Spinal cord (tissue), 10 donors: Measurements from ENCODE around the gene MET. TPM values are rescaled to one million over a fixed set of nuclear protein-coding genes. Genes with fewer than 3 reads are reported as not detected.
A peak's percentile ranks its signal among the peaks of the same experiment; 100 is the strongest.

Source experiments
- DNase-seq, 6 donors: peaks; one replicate each; pipeline versions ENCODE4 v3.0.0 to v3.0.0-alpha.2; 2013 to 2015; ENCODE audit warnings: low spot score in 6 of 6, low read depth in 4 of 6
- H3K27ac ChIP-seq: one replicate; pipeline ENCODE4 v1.5.1; 2013; ENCODE audit warnings: low read depth, low read length, control low read depth
- H3K27me3 ChIP-seq: one replicate; pipeline ENCODE4 v1.6.1; 2013; ENCODE audit warnings: low read length; ENCODE audit not compliant: control insufficient read depth, insufficient read depth
- H3K36me3 ChIP-seq: one replicate; pipeline ENCODE4 v1.6.1; 2013; ENCODE audit warnings: low read length; ENCODE audit not compliant: control insufficient read depth, insufficient read depth
- H3K4me1 ChIP-seq: one replicate; pipeline ENCODE4 v1.6.1; 2013; ENCODE audit warnings: low read length; ENCODE audit not compliant: control insufficient read depth, insufficient read depth
- H3K4me3 ChIP-seq: one replicate; pipeline ENCODE4 v1.5.1; 2013; ENCODE audit warnings: low read depth, low read length, control low read depth
- H3K9me3 ChIP-seq: one replicate; pipeline ENCODE4 v1.6.1; 2013; ENCODE audit warnings: low read length; ENCODE audit not compliant: control insufficient read depth, insufficient read depth
- WGBS: methylation state at CpG from one replicate; pipeline ENCODE4 v1.1.5; 2013; ENCODE audit warnings: missing lambda C conversion rate; ENCODE audit not compliant: insufficient coverage; 5-methylcytosine and 5-hydroxymethylcytosine counted together
- polyA plus RNA-seq, 2 donors: library from polyadenylated mRNA; unstranded; fragments of 120-200 nt; gene quantifications; one replicate each; pipeline ENCODE4 v1.2.1, GENCODE V29; 2013; ENCODE audit not compliant: insufficient read length in 2 of 2
- total RNA-seq, 2 donors: library from RNA; depleted of rRNA in 1 of 2; stranded (reverse); fragments of 120-200 nt in 1 of 2; fragments of >200 nt in 1 of 2; gene quantifications; one replicate each; pipeline versions ENCODE4 v1.2.3 to v1.2.4, GENCODE V29; 2013 to 2014
- donor health status: healthy.

MET gene
- total and polyA plus RNA-seq, 4 donors = 2.4 to 27.8 (median 10.0) TPM

DNA sequence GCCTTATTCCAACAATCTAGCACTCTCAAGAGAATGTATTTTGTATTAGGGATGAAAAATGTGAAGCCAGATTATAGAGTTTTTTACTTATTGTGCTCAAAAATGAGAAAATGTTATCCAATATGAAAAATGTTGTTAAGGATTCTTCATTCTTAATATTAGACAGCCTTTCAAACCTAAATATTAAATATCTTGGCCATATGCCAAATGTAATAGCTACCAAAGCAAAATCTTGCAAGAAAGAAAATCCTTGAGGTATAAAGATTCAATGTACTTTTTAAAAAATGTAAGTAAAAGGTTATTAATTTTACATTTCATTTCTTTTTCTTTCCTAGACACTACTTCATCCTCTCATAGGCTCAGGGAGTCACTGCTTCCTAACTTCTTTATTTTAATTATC is 33.4 kb downstream of the MET start:
- Histone ChIP-seq H3K27ac (no peak overlapping the region), H3K4me3 (no peak overlapping the region), H3K9me3 (no peaks in the 10 kb centered on the region), H3K27me3 (no peaks in the 10 kb centered on the region), H3K4me1 (no peaks in the 10 kb centered on the region), H3K36me3 (no peaks in the 10 kb centered on the region)
- no peak for DNase-seq

GRCh38 chr7:116706668-116707126 is 34.7 kb downstream of the MET start:
- Histone ChIP-seq H3K4me1 (no peaks in the 10 kb centered on the region), H3K27me3 (no peaks in the 10 kb centered on the region), H3K36me3 (no peaks in the 10 kb centered on the region), H3K4me3 (no peak overlapping the region), H3K9me3 (no peaks in the 10 kb centered on the region), H3K27ac (no peak overlapping the region)
- WGBS = no CpG with 5 or more reads among the region's 3 CpGs
- DNase-seq = peak in 2 of 6 donors; percentile 31 to 44

- Histone ChIP-seq H3K36me3 (no peaks in the 10 kb centered on the region), H3K4me3 (no peak overlapping the region), H3K27ac (no peak overlapping the region), H3K27me3 (no peaks in the 10 kb centered on the region), H3K4me1 (no peaks in the 10 kb centered on the region), H3K9me3 (no peaks in the 10 kb centered on the region)
- WGBS = no CpG with 5 or more reads among the region's 3 CpGs
- no peak for DNase-seq
Measured at GRCh38 chr7:116707289-116707688, 35.3 kb downstream of the MET start.

- Histone ChIP-seq H3K4me1 (no peaks in the 10 kb centered on the region), H3K36me3 (no peaks in the 10 kb centered on the region), H3K9me3 (no peaks in the 10 kb centered on the region), H3K4me3 (no peak overlapping the region), H3K27me3 (no peaks in the 10 kb centered on the region), H3K27ac (no peak overlapping the region)
- no peak for DNase-seq
- no CpG with 5 or more reads among the region's 1 CpG for WGBS
Measured at GRCh38 chr7:116708248-116708647, 36.3 kb downstream of the MET start.

DNA sequence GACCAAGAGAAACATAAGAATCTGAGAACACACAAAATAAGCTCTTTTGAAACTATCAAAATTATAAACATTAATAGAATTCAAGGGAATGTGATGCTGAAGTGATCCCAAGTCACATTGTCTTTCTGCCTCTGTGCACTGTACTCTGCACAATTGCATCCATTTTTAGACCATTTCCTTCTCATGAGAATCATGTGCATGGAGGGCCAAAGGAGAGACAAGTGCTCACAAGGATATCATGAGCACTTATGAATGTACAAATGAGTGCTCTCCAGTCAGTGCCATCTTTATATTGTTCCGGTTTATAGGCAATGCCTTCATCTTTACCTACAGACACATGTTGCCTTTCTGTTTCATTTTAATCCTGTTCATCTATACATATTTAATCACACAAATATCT is 36.9 kb downstream of the MET start:
- Histone ChIP-seq H3K4me3 (no peak overlapping the region), H3K9me3 (no peaks in the 10 kb centered on the region), H3K27ac (no peak overlapping the region), H3K27me3 (no peaks in the 10 kb centered on the region), H3K36me3 (no peaks in the 10 kb centered on the region), H3K4me1 (no peaks in the 10 kb centered on the region)
- no CpG with 5 or more reads among the region's 1 CpG for WGBS
- DNase-seq = no peak

- no CpG with 5 or more reads among the region's 4 CpGs for WGBS
- H3K27ac ChIP-seq = no peak overlapping the region
- no peaks in the 10 kb centered on the region for H3K4me1 ChIP-seq
- H3K9me3 ChIP-seq = no peaks in the 10 kb centered on the region
- H3K27me3 ChIP-seq = no peaks in the 10 kb centered on the region
- H3K36me3 ChIP-seq = no peaks in the 10 kb centered on the region
- no peak for DNase-seq
- H3K4me3 ChIP-seq = no peak overlapping the region
Measured at GRCh38 chr7:116709336-116709735, 37.3 kb downstream of the MET start.

DNA sequence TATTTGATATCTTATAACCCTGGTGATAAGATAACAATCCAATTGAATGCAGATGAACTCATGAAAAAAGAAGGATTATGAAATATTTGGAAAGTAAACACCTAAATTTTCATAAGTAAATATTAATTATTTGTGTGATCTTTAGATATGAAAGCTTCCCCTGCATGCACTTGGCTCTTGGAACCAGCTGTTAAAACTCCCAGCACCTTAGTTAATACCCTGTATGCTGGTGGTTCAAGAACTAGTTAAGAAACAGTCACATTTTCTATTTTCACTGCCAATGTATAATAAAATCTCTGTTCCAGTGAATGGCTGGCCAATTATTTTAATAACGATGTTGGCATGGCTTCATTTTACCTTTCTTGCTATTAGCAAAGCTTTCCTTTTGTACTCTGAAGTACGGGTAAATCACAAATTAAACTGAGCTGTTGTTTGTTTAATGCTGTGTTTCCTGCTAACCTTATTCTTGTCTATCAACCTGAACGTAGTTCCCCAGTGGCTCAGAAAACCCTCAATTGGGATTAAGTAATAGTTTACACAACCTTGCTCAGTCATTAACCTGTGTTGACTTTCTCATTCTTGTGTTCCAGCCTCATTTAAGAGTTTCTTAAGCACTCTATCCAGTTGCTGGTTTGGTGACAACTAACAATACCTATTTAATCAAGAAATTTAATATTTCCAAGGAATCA is 38.9 kb downstream of the MET start:
- no peaks in the 10 kb centered on the region for H3K9me3 ChIP-seq
- no CpG with 5 or more reads among the region's 3 CpGs for WGBS
- DNase-seq = no peak
- H3K4me1 ChIP-seq = no peaks in the 10 kb centered on the region
- no peaks in the 10 kb centered on the region for H3K36me3 ChIP-seq
- H3K27me3 ChIP-seq = no peaks in the 10 kb centered on the region
- no peak overlapping the region for H3K4me3 ChIP-seq
- H3K27ac ChIP-seq = no peak overlapping the region

DNA sequence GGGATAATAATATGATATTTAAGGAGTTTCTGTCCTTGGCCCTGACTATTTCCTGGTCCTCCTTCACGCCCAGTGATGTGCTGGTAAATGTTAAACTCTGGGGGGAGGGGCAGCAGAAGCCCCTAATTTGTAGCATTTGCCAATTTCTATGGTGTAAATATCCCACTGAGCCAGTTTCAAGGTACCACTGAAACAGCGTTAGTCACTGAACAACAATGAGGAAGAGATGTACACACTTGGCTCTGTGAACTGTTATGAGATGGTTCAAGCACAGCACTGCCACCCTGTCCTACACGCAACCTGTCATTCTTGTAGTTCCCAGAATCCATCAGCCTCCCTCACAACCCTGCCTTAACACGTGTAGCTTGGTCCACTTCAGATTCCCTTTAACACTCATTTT is 39.8 kb downstream of the MET start:
- Histone ChIP-seq H3K9me3 (no peaks in the 10 kb centered on the region), H3K27ac (no peak overlapping the region), H3K4me3 (no peak overlapping the region), H3K36me3 (no peaks in the 10 kb centered on the region), H3K27me3 (no peaks in the 10 kb centered on the region), H3K4me1 (no peaks in the 10 kb centered on the region)
- no peak for DNase-seq
- 85% methylated on average over 3 of the region's 4 CpGs for WGBS

GRCh38 chr7:116713500-116713899 is 41.5 kb downstream of the MET start:
- WGBS = 93% methylated on average over 2 of the region's 4 CpGs
- Histone ChIP-seq H3K4me3 (no peak overlapping the region), H3K36me3 (no peaks in the 10 kb centered on the region), H3K27ac (no peak overlapping the region), H3K27me3 (no peaks in the 10 kb centered on the region), H3K4me1 (no peaks in the 10 kb centered on the region), H3K9me3 (no peaks in the 10 kb centered on the region)
- no peak for DNase-seq

DNA sequence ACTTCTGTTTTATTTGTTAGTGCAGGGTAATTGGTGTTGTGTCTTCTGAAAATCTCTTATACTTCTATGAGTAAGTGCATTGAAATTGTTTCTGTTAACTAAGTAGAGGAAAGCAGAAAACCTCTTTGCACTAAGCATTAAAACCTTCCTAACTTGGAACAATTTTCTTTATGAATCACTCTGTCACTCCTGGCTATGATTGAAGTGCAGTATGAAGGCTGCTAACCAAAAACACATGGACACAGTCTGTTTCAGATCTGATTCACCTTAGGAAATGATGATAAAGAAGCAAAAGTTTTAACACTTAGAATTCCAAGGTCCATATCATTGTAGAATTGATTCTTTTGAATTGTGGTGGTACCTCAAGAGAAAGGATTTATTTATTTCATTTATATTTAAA is 41.9 kb downstream of the MET start:
- no peaks in the 10 kb centered on the region for H3K27me3 ChIP-seq
- no peaks in the 10 kb centered on the region for H3K9me3 ChIP-seq
- H3K4me3 ChIP-seq = no peak overlapping the region
- no peaks in the 10 kb centered on the region for H3K4me1 ChIP-seq
- DNase-seq = no peak
- no peak overlapping the region for H3K27ac ChIP-seq
- H3K36me3 ChIP-seq = no peaks in the 10 kb centered on the region
